ENCODE results near the gene DGKQ. TPM values are rescaled to one million over a fixed set of nuclear protein-coding genes. Genes with fewer than 3 reads are reported as not detected.

Gene DGKQ
- total RNA-seq, 1 donor from 2014 or later: 19.2 TPM

DNA sequence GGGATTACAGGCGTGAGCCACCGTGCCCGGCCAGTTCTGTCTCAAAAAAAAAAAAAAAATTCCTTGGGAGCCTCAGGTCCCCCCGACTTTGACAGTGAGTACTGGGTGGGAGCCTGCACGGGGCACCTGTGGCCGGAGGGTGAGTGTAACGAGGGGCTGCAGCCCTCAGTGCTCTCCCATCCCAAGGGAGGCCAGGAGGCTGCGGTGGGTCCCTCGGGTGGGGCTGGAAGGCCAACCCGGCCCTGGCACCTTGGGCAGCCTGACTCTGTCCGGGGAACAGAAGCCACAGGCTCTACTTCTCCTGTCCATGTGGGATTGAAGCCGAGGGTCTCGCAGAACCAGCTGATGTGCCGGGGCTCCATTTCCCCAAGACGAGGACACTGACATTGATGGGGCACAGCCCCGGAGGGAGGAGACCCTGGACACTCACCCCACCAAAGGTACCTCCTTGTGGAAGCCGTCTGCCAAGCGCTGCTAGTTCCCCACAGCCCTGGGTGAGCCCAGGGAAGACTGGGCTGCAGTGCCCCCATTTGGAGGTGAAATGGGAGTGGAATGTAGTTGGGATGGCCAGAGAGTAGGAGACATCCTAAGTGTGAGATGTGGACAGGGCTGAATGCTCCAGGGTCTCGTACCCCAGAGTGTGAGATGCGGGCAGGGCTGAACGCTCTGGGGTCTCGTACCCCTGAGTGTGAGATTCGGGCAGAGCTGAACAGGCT, 22.1 kb upstream of the DGKQ start:
- no peak for DNase-seq (ENCODE audit: low read depth, low spot score)

DNA sequence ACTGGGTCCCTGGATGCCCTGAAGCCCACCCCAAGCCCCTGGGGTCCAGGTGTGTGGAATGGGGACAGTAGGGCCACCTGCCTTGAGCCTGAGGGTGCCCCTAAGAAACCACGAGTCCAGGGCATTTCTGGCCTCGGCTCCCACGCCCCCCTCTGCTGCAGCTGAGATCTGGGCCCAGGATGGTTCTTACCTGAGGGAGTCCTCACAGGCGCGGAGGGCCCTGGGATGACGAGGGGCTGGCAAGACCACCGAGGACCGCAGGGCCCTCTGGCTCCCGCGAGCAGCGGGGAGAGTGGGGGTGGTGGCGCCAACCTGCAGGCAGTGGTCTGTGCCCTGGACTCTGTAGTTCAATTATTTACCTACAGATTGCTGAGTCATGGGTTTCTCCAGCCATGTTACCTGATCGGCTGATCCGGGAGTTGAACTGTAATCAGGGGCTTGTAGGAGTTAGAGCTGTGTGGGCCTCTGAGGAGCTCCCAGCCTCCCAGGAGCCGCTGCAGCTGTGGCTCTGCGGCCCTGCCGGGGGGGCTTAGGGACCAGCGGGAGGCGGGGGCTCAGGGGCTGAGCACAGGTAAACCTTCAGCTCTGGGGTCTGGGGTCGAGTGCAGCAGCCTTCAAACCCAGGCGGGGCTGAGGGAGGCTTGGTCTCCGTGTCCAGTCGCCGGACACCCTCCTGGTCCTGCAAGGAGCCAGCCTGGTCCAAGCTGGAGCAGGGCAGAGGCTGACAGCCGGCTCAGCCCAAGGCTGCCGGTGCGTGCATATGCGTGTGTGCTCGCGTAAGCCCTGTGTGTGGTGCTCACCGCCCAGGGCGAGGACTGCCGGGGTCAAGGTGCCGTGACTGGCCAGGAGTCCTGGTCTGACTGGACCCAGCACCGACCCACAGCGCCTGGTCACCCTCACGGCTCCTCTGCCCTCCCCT, 20.0 kb upstream of the DGKQ start, which contains the start of gene SLC26A1:
SLC26A1 (minus strand) TSS at position 294 of the 919 bp plus-strand sequence. CDS start 1,701 bp downstream, outside the sequence.
- DNase-seq (ENCODE audit: low read depth, low spot score): no peak

DNA sequence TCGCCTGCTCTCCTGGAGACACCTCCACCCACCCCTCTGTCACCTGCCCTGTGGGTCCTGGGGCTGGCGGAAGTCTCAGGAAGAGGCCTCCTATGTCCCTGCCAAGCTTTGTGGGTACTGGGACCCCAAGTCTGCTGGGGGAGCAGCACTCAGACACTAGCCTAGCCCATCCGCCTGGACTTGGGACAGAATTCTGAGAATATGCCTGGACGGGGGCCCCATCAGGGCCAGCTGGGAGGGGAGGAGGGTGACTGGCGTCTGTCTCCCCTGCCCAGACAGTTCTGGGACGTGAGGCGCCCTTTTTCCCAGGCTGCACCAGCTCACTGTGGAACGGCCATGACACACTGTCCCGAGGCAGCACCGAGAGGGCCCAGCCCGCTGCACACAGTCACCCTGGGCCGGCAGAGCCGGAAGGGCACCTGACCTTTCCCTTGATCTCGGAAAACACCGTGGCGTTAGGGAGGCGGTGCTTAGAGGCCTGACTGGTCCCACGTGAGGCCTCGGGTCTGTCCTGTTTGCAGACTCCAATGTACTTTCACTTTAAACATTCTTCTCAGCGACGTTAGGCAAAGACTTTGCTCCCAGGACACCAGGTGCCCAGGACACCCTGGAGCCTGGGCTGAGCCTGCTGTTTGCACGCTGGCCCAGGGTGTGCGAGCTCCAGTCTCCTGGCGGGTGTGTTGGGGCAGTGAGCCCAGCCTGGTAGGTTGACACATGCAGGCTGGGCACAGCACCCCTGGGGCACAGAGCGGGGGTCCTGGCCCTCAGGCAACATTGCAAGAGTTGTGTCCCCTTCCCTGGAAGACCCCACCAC, 19.1 kb upstream of the DGKQ start:
- no peak for DNase-seq (ENCODE audit: low read depth, low spot score)

- DNase-seq (ENCODE audit: low read depth, low spot score): no peak
Observed at GRCh38 chr4:991451-992296, 18.3 kb upstream of the DGKQ start.

- no peak for DNase-seq (ENCODE audit: low read depth, low spot score)
Observed at GRCh38 chr4:990746-991367, 17.5 kb upstream of the DGKQ start.

- no peak for DNase-seq (ENCODE audit: low read depth, low spot score)
Observed at GRCh38 chr4:989722-990471, 16.5 kb upstream of the DGKQ start.

DNA sequence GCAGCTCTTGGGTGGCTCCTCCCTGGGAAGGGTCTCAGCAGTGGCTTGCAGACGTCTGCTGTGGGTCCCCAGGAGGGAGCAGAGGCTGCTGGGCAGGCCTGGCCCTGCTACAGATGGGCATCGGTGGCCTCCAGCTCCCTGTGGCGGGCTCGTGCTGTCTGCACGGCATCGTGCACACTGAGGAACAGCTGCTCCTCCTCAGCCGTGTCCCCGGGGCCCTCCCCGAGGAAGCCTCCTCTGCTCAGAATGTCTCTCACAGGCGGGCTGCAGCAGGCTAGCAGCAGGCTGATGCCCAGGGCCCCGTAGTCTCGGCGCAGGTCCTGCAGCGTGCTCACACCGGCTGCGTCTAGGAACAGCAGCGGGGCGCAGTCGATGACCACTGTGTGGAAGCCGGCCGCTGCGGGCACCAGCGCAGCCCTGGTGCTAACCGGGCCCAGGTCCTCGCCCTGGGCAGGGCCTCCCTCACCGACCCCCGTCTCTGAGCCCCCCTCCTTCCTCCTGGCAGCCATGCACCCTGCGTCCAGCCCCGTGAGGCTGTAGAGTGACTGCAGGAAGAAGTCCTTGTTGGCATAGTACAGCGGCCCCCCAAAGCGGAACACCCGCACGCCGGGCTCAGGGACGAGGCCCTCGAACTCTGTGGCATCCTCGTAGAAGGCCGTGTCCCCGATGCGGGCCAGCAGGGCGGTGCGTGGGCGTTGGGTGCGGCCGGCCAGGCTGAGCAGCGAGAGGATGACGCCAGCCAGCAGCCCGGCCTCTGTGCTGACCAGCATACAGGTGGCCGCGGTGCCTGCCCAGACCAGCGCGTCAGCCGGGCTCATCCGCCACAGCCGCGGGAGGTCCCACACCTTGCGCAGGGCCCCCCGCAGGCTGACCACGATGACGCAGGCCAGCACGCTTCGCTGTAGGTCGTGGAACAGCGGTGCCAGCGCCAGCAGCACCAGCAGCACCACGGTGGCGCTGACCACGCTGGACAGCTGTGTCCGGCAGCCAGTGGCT, 15.7 kb upstream of the DGKQ start:
- DNase-seq (ENCODE audit: low read depth, low spot score): no peak

DNA sequence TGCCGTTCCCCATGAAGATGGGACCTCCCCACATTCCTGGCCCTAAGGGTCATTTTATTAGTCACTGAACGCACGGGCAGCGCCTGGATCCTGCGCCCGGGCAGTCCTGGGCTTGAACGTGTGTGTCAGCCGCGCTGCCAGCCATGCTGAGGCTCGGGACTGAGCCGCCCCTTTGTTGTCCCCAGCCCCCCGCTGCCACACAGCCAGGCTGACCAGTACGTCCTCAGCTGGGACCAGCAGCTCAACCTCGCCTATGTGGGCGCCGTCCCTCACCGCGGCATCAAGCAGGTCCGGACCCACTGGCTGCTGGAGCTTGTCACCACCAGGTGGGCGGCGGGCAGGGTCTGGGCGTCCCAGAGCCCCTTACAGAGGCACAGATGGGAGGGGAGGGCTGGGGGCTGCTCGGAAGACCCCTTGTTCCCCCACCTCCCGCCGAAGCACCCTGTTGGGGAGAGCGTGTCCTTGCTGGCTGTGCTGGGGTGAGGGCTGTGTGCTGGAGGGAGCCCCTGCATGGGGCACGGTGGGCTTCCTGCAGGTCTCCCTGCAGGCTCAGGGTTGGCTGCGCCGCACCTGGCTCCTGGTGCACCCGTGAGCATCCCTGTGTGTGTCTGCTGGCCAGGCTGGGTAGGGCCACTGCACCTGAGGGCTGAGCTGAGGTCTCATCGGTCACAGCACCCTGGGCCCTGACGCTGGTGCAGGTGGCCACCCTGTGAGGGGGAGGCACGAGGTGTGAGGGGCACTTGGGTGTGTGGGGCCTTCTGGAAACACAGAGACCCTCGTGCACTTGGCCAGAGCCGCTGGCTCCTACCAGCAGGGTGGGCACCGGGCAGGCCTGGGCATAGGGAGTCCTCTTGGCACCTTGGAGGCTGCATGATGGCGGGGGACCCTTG, 14.5 kb upstream of the DGKQ start:
- DNase-seq (ENCODE audit: low read depth, low spot score): no peak

DNA sequence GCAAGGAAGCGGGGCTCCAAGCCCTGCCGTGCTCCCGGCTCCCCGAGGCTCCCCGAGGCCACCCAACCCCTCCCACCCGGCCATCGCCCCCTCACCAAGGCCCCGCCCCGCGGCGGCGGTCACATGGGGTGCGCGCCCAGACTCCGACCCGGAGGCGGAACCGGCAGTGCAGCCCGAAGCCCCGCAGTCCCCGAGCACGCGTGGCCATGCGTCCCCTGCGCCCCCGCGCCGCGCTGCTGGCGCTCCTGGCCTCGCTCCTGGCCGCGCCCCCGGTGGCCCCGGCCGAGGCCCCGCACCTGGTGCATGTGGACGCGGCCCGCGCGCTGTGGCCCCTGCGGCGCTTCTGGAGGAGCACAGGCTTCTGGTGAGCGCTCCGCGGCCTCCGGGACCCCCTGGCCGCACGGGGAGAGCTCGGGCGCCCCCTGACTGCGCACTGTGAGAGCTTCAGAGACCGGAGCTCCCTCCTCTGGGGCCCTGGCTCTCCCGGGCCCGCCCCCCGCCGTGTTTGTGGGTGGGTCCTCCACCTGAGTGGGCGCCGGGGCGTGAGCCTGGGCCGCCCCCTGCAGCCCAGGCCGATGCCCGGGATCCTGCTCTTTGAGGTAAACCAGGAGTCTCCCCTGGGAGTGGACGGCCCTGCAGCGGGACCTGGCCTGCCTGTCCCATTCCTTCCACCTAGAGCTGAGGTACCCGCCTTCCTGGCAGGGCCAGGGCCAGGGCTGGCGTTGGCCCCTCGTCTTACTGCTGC, 13.7 kb upstream of the DGKQ start, which contains the start of gene IDUA:
IDUA (plus strand) TSS at position 166 of the 745 bp plus-strand sequence; CDS start at position 207, 41 bp downstream.
- peak; percentile 36 for DNase-seq (ENCODE audit: low read depth, low spot score)

GRCh38 chr4:986428-986878, 13.1 kb upstream of the DGKQ start:
- DNase-seq (ENCODE audit: low read depth, low spot score): no peak

DNA sequence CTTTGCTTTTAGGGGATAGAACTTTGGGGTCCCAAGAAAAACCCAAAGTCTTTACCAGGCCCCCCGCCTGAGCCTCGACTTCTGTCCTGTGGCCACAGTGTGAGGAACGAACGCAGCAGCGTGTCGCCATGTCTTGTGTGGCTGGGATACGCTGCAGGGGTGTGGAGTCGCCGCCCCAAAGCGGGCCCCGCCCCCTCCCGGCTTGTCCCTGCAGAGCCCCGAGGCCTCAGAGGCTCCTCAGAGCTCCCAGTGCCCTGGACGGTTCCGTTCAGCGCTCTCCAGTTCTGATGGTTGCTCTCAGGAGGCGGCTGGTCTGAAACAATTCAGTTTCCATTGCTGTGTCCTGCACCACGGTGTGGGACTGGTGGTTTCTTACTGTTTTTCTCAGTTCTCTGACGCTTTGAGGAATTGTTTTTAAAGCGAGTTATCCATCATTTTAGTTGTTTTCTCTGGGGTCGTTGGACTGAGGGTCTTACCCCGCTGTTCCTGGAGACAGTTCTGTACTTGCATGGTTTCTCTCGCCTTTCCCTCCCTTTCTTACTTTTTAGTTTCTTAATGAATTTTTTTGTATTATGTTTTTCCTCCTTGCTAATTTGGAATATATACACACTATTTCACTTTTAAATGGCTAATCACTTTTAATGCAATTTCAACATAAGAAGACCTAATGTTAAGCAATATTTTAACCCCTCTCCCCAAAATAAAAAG, 11.9 kb upstream of the DGKQ start:
- no peak for DNase-seq (ENCODE audit: low read depth, low spot score)

DNA sequence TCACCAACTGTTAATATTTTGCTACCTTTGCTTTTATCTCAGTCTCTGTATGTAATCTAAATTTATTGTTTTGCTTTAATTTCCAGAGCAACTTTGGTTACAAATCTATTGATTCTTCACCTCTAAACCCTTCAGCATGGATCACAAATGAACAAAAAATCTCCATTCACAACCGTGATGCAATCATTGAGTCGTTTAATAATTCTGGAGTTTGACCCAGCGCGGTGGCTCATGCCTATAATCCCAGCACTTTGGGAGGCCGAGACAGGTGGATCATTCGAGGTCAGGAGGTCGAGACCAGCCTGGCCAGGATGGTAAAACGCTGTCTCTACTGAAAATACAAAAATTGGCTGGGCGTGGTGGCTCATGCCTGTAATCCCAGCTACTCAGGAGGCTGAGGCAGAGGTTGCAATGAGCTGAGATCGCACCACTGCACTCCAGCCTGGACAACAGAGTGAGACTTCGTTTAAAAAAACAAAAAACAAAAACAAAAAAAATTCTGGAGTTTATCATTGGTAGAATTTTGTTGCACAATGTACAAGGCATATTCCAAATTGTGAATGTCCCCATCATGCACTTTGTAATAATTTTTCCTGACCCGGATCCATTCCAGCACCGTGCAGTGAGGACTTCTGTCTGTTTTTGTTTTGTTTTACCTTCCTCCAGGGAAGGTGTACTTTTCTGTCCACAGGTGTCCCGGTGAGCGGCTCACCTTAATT, 11.1 kb upstream of the DGKQ start:
- DNase-seq (ENCODE audit: low read depth, low spot score): no peak

GRCh38 chr4:982814-983213, 9.4 kb upstream of the DGKQ start:
- no peak for DNase-seq (ENCODE audit: low read depth, low spot score)

DNA sequence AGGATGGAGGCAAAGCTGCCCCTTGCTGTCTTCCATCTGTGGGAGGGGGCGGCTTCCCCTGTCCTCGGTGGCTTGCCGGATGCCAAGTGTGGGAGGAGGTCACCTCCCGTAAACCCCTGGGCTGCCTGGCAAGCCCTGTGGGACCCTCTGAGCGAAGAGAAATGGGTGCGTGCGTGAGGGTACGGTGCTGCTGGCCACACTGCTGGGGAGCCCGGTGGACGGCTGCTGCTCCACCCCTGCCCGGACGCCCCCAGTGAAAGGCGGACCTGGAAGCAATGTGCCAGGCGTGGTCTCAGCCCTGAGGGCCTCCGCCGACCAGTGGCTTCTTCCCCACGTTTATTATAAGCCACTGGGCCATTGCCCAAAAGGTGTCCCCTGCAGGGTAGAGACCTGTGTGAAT, 8.9 kb upstream of the DGKQ start:
- no peak for DNase-seq (ENCODE audit: low read depth, low spot score)

Data from pulmonary artery endothelial cell (primary cell).